NCI-H2107 treated with DMSO at 0.1 percent for 48 hours (cell line): ENCODE measurements around the gene MTR.

Experiments
- DNase-seq: peaks from one replicate; lab custom pipeline; 2025; ENCODE audit not compliant: unreplicated experiment; lab: John Stamatoyannopoulos, UW

The MTR gene

DNA sequence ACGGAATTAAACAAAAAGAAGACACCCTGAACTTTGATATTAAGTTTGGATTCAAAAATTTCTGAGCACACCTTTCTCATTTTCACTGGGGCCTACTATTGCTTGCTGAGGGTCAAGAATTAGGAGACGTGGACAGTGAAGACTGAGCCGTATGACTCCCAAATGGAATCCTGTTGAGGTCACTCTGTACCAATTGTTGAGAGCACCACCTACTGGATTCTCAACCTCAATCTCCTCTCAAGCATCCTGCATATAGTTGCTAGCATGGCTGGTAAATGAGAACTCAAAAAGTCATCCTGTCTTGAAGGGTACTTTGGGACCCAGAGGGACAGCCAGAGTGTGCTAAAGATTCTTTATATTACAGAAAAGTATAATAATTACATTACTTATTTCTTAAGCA, 20.2 kb upstream of the MTR start:
- DNase-seq: no peak

- DNase-seq: no peak
These were observed 15.8 kb upstream of the MTR start for GRCh38 chr1:236779312-236779711.

DNA sequence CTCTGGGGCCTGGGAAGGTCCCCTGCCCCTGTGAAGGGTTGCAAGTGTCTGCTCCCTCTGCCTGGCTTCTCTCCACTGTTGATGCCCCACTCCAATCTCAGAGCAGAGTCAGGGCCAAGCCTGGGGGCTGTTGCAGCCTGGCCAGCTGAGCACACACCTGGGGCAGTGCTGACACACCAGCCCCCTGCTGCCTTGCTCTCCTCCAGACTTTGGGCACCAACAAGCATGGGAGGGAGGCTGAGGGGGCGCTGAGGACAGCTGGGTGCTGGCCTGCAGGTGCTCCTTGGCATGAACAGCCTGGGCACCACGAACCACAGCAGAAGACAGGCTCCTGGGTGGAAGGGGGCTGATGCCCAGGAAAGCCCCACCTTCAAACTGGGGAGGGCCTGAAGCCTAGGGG, 9.6 kb upstream of the MTR start:
- no peak for DNase-seq

DNA sequence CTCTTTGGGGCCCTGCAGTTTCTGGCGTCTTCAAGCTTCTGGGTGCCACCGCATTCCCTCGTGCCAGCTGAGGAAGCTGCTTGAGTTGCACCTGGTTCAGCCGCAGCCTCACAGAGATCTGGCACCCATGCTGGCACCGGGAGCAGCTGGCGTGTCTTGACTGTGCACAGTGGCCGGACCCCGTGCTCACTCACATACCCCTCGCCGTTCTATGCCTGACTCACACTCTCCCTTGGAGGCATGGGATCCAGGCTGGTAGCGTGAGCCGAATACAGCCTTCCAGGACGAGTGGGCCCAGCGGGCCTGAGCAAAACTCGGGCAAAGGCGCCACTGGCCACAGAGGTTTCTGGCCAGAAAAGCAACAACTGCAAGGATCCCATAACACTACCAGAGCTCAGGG, 8.6 kb upstream of the MTR start:
- DNase-seq: no peak

GRCh38 chr1:236794585-236795034, 482 bp upstream of the MTR start:
- no peak for DNase-seq

GRCh38 chr1:236795757-236796667, 920 bp downstream of the MTR start:
- no peak for DNase-seq

- DNase-seq: no peak
These were observed 3.9 kb downstream of the MTR start for GRCh38 chr1:236799001-236799400.

GRCh38 chr1:236800002-236800620, 5.0 kb downstream of the MTR start:
- no peak for DNase-seq

DNA sequence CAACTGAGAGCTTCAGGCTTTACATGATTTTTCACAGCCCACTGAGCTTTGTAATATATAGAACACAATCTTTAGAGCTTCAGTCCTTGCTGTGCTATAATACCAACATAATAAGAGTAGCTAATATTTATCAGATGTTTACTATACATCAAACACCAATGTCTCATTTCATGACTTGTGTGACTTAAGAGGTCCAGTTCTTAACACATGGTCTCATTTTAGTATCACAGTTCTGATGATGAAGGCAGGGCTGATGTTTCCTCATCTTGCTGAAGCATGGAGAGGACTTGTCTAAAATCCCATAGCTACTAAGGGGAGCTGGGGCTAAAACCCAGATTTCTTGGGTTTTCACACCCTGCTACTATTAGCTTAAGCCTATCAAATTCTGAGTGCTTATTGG, 5.5 kb downstream of the MTR start:
- no peak for DNase-seq

DNA sequence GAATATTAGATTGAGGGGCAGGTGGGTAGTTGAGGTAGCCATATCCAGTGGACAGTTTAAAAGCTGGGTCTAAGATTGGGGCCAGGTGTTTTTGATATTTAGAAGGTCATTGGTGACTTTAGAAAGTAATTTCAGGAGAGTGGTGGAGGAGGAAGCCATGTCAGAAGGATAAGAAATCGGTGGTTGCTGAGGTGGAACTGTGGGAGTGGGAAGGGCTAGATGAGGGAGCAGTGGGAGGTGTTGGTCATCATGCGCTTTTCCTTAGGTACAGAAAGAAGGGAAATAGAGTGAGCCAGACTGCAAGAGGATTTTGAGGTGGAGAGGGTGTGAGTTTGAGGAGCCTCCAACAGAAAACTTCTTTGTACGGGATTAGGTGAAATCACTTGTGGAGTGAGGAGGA, 7.2 kb downstream of the MTR start:
- DNase-seq: no peak

DNA sequence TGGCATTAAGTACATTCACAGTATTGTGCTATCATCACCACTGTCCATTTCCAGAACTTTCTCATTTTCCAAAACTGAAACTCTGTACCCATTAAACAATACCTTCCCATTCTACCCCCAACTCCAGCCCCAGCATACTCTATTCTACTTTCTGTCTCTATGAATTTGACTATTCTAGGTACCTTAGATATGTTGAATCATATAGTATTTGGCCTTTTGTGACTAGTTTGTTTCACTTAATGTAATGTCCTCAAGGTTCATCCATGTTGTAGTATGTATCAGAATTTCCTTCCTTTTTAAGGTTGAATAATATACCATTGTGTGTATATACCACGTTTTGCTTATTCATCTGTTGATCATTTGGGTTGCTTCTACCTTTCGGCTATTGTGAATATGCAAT, 11.5 kb downstream of the MTR start:
- no peak for DNase-seq

- no peak for DNase-seq
These were observed 12.9 kb downstream of the MTR start for GRCh38 chr1:236808005-236808404.

GRCh38 chr1:236808564-236809130, 13.6 kb downstream of the MTR start:
- DNase-seq: no peak

GRCh38 chr1:236809148-236809547, 14.1 kb downstream of the MTR start:
- DNase-seq: no peak

DNA sequence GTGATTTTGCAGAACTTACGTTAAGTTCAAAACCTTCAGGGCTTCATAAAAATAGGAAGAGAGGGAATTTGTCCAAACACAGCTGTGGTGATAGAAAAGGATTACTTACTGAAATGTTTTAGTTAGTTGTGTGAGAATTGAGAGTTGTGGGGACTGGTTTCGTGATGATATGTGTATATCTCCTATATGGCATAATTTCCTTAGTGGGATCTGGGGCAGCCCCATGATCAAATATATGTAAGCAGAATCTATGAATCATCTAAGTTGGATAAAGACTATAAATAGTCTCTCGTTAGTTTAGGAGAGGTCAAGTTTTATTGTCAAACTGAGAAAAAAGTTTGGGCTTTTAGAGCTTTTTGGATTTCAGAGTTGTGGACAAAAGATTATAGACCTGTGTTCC, 14.9 kb downstream of the MTR start:
- DNase-seq: no peak

DNA sequence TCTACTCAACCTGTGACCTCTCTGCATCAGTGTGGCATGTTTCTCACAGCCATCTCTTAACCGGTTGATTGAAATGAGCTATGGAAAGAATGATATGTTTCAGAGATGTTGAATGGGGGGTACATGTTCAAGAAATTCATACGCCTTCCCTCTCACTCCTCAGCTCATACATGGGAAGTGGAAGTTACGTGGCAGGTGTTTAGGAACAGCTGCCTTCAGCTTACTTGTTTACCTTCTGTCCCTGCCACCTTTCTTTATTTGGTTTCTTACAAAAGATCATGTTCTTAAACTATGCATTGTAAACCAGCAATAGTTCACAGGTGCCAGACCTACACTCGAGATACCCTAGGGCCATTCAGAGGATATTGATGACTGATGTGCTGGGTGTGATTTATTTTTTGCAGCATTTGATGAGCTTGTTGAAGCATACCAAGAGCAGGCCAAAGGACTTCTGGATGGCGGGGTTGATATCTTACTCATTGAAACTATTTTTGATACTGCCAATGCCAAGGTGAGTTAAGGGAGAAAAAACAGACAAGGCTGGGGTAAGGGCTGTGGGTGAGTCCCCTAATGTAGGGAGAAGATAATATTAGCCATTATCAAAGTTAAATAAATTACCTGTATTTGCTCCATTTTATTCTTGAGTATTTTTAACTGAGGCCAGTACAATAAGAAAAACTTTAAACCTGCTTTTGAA, 17.4 kb downstream of the MTR start:
- DNase-seq: peak; percentile 49

DNA sequence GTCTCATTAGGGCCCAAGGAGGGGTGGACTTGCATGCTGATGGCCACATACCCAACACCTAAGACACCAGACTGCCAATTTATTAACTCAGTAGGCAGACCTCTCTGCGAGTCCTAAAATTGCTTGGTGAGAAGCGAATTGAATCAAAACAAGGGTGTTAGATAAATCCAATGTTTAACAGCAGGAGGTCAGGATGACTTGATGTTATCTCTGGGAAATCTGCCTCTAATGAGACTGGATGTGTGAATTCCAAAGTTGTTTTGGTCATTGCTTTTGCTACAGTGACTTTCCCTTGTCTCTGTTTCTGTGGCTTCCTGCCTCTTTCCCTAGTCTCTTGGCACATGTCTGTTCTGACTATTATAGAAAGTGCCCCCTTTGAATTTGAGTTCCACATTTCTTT, 20.8 kb downstream of the MTR start:
- DNase-seq: no peak

DNA sequence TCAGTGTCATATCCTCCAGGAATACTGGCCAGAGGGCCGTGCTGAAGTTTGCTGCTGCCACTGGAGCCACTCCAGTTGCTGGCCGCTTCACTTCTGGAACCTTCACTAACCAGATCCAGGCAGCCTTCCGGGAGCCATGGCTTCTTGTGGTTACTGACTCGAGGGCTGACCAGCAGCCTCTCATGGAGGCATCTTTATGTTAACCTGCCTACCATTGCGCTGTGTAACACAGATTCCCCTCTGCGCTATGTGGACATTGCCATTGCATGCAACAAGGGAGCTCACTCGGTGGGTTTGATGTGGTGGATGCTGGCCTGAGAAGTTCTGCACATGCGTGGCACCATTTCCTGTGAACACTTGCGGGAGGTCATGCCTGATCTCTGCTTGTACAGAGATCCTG, 24.8 kb downstream of the MTR start:
- no peak for DNase-seq

DNA sequence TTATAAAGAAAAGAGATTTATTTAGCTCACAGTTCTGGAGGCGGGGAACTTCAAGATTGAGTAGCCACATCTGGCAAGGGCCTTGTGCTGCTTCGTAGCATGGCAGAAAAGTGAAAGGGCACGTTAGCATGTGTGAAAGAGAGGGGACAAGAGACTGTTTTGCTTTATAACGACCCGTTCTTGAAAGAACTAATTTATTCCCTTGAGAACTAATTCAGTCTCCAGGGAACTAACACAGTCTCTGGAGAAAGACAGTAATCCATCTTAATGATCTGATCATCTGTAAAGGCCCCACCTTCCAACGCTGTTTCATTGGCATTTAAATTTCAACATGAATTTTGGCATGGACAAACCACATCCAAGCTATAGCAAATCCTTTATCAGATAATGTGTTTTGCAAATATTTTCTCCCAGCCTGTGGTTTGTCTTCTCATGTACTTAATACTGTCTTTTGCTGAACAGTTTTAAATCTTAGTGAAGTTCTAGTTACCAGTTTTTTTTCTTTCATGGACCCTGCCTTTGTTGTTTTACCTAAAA, 26.1 kb downstream of the MTR start:
- DNase-seq: no peak

GRCh38 chr1:236823559-236823958, 28.5 kb downstream of the MTR start:
- no peak for DNase-seq

DNA sequence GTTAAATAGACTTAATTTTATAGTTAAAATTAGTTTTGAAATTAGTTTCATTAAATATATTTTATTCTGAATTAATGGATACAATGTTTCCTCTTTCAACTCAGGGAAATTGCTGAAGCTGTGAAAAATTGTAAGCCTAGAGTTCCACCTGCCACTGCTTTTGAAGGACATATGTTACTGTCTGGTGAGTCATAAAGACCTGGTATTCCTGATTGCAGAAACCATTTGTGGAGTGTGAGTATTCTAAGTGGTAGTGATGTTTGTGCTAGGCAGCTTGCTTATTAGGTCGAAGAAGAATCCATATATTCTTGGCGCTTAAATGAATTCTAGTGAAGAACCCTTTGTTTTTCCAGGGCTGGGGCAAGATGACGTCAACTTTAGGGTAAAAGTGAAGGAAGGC, 34.0 kb downstream of the MTR start:
- no peak for DNase-seq
